Calu3 (cell line): Measurements from ENCODE around the gene XRCC3. TPM values are rescaled to one million over a fixed set of nuclear protein-coding genes. Genes with fewer than 3 reads are reported as not detected.

Experiments used
- BruUV-seq: library from RNA; stranded (reverse); fragments of 400-500 nt; replicated peaks from 2 replicates; lab custom pipeline; 2021; lab: Mats Ljungman, UMichigan
- CTCF ChIA-PET: fragments of 300-600 bp; sonication (Branson Sonifier 250); formaldehyde crosslinking; loops from one replicate; lab custom pipeline; 2022; ENCODE audit warnings: antibody characterized with exemption; lab: Charles Lee
- DNase-seq: peaks from one replicate; pipeline ENCODE4 v3.0.0; 2022
- H3K27ac Mint-ChIP-seq: one replicate; pipeline ENCODE4 v1.8.0; 2022; ENCODE audit warnings: mixed read lengths; ENCODE audit not compliant: unreplicated experiment
- H3K27me3 Mint-ChIP-seq: one replicate; pipeline ENCODE4 v1.8.0; 2022; ENCODE audit warnings: mixed read lengths; ENCODE audit not compliant: unreplicated experiment
- H3K36me3 Mint-ChIP-seq: one replicate; pipeline ENCODE4 v1.8.0; 2022; ENCODE audit warnings: mild to moderate bottlenecking, moderate library complexity, mixed read lengths; ENCODE audit not compliant: insufficient read depth, unreplicated experiment
- H3K4me1 Mint-ChIP-seq: one replicate; pipeline ENCODE4 v1.8.0; 2022; ENCODE audit warnings: mild to moderate bottlenecking, low read depth, mixed read lengths; ENCODE audit not compliant: unreplicated experiment
- H3K4me3 Mint-ChIP-seq: one replicate; pipeline ENCODE4 v1.8.0; 2022; ENCODE audit warnings: mild to moderate bottlenecking, low read depth, moderate library complexity, mixed read lengths; ENCODE audit not compliant: unreplicated experiment
- H3K9me3 Mint-ChIP-seq: one replicate; pipeline ENCODE4 v1.8.0; 2022; ENCODE audit warnings: low read depth, mixed read lengths; ENCODE audit not compliant: unreplicated experiment
- intact Hi-C: fragments of 100-400 bp; cut with micrococcal nuclease; formaldehyde crosslinking; loops from one replicate; pipeline ENCODE4 v1.10.0; 2022; ENCODE audit not compliant: unreplicated experiment
- total RNA-seq: library from RNA; stranded (reverse); gene quantifications from 2 replicates; pipeline ENCODE4 v1.2.3, GENCODE V29; 2022
- TF ChIP-seq, protein P1 (sequence below): fragments of 200-600 bp; IDR thresholded peaks from one replicate; pipeline ENCODE4 v1.8.0; 2022; ENCODE audit warnings: antibody characterized with exemption; ENCODE audit not compliant: unreplicated experiment

Gene XRCC3
- total RNA-seq, 1 experiment from 2014 or later, result 48.6 TPM

DNA sequence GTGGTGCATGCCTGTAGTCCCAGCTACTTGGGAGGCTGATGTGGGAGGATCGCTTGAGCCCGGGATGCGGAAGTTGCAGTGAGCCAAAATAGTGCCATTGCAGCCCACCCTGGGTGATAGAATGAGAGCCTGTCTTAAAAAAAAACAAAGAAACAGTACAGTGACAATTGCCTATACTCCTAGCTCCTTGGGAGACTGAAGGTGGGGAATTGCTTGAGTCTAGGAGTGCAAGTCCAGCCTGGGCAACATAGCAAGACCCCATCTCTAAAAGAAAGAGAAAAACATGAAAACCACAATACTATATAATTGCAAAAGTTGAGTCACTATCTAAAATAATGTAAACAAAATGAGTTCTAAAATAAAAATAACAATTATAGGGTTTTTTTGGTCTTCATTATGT lies 66.2 kb downstream of the XRCC3 start:
- Mint-ChIP-seq H3K27me3 (no peaks in the 10 kb centered on the region), H3K4me1 (no peaks in the 10 kb centered on the region), H3K9me3 (no peaks in the 10 kb centered on the region), H3K27ac (no peak overlapping the region), H3K36me3 (peaks cover 7% of the 10 kb centered on the region), H3K4me3 (no peak overlapping the region)
- no TSS peak for BruUV-seq
- intact Hi-C loops, result no loop called here
- TF ChIP-seq, protein P1, sequence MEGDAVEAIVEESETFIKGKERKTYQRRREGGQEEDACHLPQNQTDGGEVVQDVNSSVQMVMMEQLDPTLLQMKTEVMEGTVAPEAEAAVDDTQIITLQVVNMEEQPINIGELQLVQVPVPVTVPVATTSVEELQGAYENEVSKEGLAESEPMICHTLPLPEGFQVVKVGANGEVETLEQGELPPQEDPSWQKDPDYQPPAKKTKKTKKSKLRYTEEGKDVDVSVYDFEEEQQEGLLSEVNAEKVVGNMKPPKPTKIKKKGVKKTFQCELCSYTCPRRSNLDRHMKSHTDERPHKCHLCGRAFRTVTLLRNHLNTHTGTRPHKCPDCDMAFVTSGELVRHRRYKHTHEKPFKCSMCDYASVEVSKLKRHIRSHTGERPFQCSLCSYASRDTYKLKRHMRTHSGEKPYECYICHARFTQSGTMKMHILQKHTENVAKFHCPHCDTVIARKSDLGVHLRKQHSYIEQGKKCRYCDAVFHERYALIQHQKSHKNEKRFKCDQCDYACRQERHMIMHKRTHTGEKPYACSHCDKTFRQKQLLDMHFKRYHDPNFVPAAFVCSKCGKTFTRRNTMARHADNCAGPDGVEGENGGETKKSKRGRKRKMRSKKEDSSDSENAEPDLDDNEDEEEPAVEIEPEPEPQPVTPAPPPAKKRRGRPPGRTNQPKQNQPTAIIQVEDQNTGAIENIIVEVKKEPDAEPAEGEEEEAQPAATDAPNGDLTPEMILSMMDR, result no peak
- DNase-seq, result no peak
- CTCF ChIA-PET, result interaction anchor here (0.6 to 1.2 kb wide), 3 partner anchors 11 to 187 kb away, joined by 3 to 5 read pairs (median 3); no protein-coding TSS in a partner anchor

Other genes with a start within 250 kb of the XRCC3 start
- 27.0 and 28.2 TPM in 2 replicates for gene CKB, start 192.6 kb downstream of the XRCC3 start, total RNA-seq
- 25.9 and 28.0 TPM in 2 replicates for gene TRMT61A, start 186.3 kb downstream of the XRCC3 start, total RNA-seq
- 36.5 and 38.4 TPM in 2 replicates for gene BAG5, start 152.8 kb downstream of the XRCC3 start, total RNA-seq
- 29.1 and 37.2 TPM in 2 replicates for gene COA8, start 152.5 kb downstream of the XRCC3 start, total RNA-seq
- 124 and 128 TPM in 2 replicates for gene KLC1, start 86.2 kb downstream of the XRCC3 start, total RNA-seq
- gene ZFYVE21, start 359 bp upstream of the XRCC3 start, total RNA-seq, result 45.7 and 48.8 TPM in 2 replicates
- 23.2 and 27.7 TPM in 2 replicates for gene PPP1R13B, start 132.1 kb upstream of the XRCC3 start, total RNA-seq
- not detected in 2 replicates for gene TDRD9, start 213.0 kb upstream of the XRCC3 start, total RNA-seq
- gene RD3L, start 227.1 kb upstream of the XRCC3 start, total RNA-seq, result not detected in 2 replicates